NCI-H187 treated with DMSO at 0.1 percent for 48 hours (cell line): ENCODE results near the gene FMNL2.
"Not testable (repeated sequence)": the region's sequence is repeated elsewhere in the genome, so short reads cannot be mapped to it uniquely, and the experiment has no call there.

ENCODE experiments used
- DNase-seq: peaks from one replicate; lab custom pipeline; 2025; lab: John Stamatoyannopoulos, UW

FMNL2 gene

GRCh38 chr2:152497481-152498052 lies 162.6 kb downstream of the FMNL2 start:
- no peak for DNase-seq

- no peak for DNase-seq
Observed at GRCh38 chr2:152499331-152499816, 164.4 kb downstream of the FMNL2 start.

- no peak for DNase-seq
Observed at GRCh38 chr2:152499896-152500735, 165.1 kb downstream of the FMNL2 start.

- DNase-seq = no peak
Observed at GRCh38 chr2:152500772-152501171, 165.8 kb downstream of the FMNL2 start.

GRCh38 chr2:152501666-152502065 lies 166.7 kb downstream of the FMNL2 start:
- no peak for DNase-seq

GRCh38 chr2:152504618-152505017 lies 169.6 kb downstream of the FMNL2 start:
- DNase-seq = no peak

- DNase-seq = no peak
Observed at GRCh38 chr2:152505495-152505906, 170.5 kb downstream of the FMNL2 start.

- DNase-seq = no peak
Observed at GRCh38 chr2:152506843-152507242, 171.9 kb downstream of the FMNL2 start.

- no peak for DNase-seq
Observed at GRCh38 chr2:152507907-152508306, 172.9 kb downstream of the FMNL2 start.

- DNase-seq = no peak
Observed at GRCh38 chr2:152508446-152508845, 173.5 kb downstream of the FMNL2 start.

- no peak for DNase-seq
Observed at GRCh38 chr2:152509772-152510491, 175.0 kb downstream of the FMNL2 start.

- no peak for DNase-seq
Observed at GRCh38 chr2:152510621-152511020, 175.6 kb downstream of the FMNL2 start.

- DNase-seq = no peak
Observed at GRCh38 chr2:152511981-152512380, 177.0 kb downstream of the FMNL2 start.

- DNase-seq = no peak
Observed at GRCh38 chr2:152513029-152513428, 178.1 kb downstream of the FMNL2 start.

- DNase-seq = no peak
Observed at GRCh38 chr2:152513681-152514080, 178.7 kb downstream of the FMNL2 start.

- DNase-seq = no peak
Observed at GRCh38 chr2:152518034-152518433, 183.1 kb downstream of the FMNL2 start.

GRCh38 chr2:152518641-152519580 lies 183.9 kb downstream of the FMNL2 start:
- no peak for DNase-seq

- DNase-seq = no peak
Observed at GRCh38 chr2:152519581-152519952, 184.6 kb downstream of the FMNL2 start.

GRCh38 chr2:152520759-152521158 lies 185.8 kb downstream of the FMNL2 start:
- no peak for DNase-seq

- not testable (repeated sequence) for DNase-seq
Observed at GRCh38 chr2:152522446-152522845, 187.5 kb downstream of the FMNL2 start.

- no peak for DNase-seq
Observed at GRCh38 chr2:152523091-152523490, 188.1 kb downstream of the FMNL2 start.
